ENCODE data around the gene CAMTA1.

The CAMTA1 gene

GRCh38 chr1:6779089-6779805 lies 6.0 kb upstream of the CAMTA1 start:
- DNase-seq (ENCODE audit: low read depth, low spot score) = no peak

- no peak for DNase-seq (ENCODE audit: low read depth, low spot score)
Observed at GRCh38 chr1:6782151-6782550, 3.1 kb upstream of the CAMTA1 start.

GRCh38 chr1:6783221-6783620 lies 2.0 kb upstream of the CAMTA1 start:
- DNase-seq (ENCODE audit: low read depth, low spot score) = no peak

- no peak for DNase-seq (ENCODE audit: low read depth, low spot score)
Observed at GRCh38 chr1:6783936-6784559, 1.2 kb upstream of the CAMTA1 start.

- peak; percentile 99 for DNase-seq (ENCODE audit: low read depth, low spot score)
Observed at GRCh38 chr1:6784560-6785317, 515 bp upstream of the CAMTA1 start.

GRCh38 chr1:6785728-6786505 lies 663 bp downstream of the CAMTA1 start:
- peak; percentile 4 for DNase-seq (ENCODE audit: low read depth, low spot score)

GRCh38 chr1:6788946-6789345 lies 3.7 kb downstream of the CAMTA1 start:
- DNase-seq (ENCODE audit: low read depth, low spot score) = no peak

GRCh38 chr1:6790146-6790545 lies 4.9 kb downstream of the CAMTA1 start:
- DNase-seq (ENCODE audit: low read depth, low spot score) = no peak

- DNase-seq (ENCODE audit: low read depth, low spot score) = no peak
Observed at GRCh38 chr1:6794164-6794563, 8.9 kb downstream of the CAMTA1 start.

- DNase-seq (ENCODE audit: low read depth, low spot score) = no peak
Observed at GRCh38 chr1:6795203-6795602, 9.9 kb downstream of the CAMTA1 start.

- no peak for DNase-seq (ENCODE audit: low read depth, low spot score)
Observed at GRCh38 chr1:6795661-6796060, 10.4 kb downstream of the CAMTA1 start.

- no peak for DNase-seq (ENCODE audit: low read depth, low spot score)
Observed at GRCh38 chr1:6796095-6796494, 10.8 kb downstream of the CAMTA1 start.

GRCh38 chr1:6799499-6799898 lies 14.2 kb downstream of the CAMTA1 start:
- DNase-seq (ENCODE audit: low read depth, low spot score) = no peak

GRCh38 chr1:6800745-6801144 lies 15.5 kb downstream of the CAMTA1 start:
- DNase-seq (ENCODE audit: low read depth, low spot score) = no peak

GRCh38 chr1:6801199-6801598 lies 15.9 kb downstream of the CAMTA1 start:
- no peak for DNase-seq (ENCODE audit: low read depth, low spot score)

GRCh38 chr1:6801966-6802365 lies 16.7 kb downstream of the CAMTA1 start:
- DNase-seq (ENCODE audit: low read depth, low spot score) = no peak

GRCh38 chr1:6802454-6802853 lies 17.2 kb downstream of the CAMTA1 start:
- DNase-seq (ENCODE audit: low read depth, low spot score) = no peak

- DNase-seq (ENCODE audit: low read depth, low spot score) = no peak
Observed at GRCh38 chr1:6802893-6803292, 17.6 kb downstream of the CAMTA1 start.

- DNase-seq (ENCODE audit: low read depth, low spot score) = no peak
Observed at GRCh38 chr1:6803357-6803756, 18.1 kb downstream of the CAMTA1 start.

GRCh38 chr1:6805004-6805416 lies 19.8 kb downstream of the CAMTA1 start:
- DNase-seq (ENCODE audit: low read depth, low spot score) = no peak

GRCh38 chr1:6807782-6808181 lies 22.5 kb downstream of the CAMTA1 start:
- no peak for DNase-seq (ENCODE audit: low read depth, low spot score)

GRCh38 chr1:6809461-6809860 lies 24.2 kb downstream of the CAMTA1 start:
- DNase-seq (ENCODE audit: low read depth, low spot score) = no peak
